Thyroid gland (tissue), 4 donors: ENCODE results near the gene KRIT1.

Experiments used
- POLR2A ChIP-seq, 2 donors: fragments of 450-650 bp; IDR thresholded peaks; one replicate each; pipeline ENCODE4 v1.6.1; 2017; ENCODE audit warnings: antibody characterized with exemption in 2 of 2, mild to moderate bottlenecking in 2 of 2, moderate library complexity in 1 of 2
- TF ChIP-seq, protein P1 (sequence below), 6 experiments: fragments of 200-600 bp in 3 of 6; fragments of 450-650 bp in 3 of 6; sonication (generic) in 3 of 6; IDR thresholded peaks; one replicate each; pipeline ENCODE4 v1.5.1; 2016 to 2019; ENCODE audit warnings: antibody characterized with exemption in 6 of 6, mild to moderate bottlenecking in 2 of 6, inconsistent platforms in 1 of 6, moderate library complexity in 1 of 6

DNA sequence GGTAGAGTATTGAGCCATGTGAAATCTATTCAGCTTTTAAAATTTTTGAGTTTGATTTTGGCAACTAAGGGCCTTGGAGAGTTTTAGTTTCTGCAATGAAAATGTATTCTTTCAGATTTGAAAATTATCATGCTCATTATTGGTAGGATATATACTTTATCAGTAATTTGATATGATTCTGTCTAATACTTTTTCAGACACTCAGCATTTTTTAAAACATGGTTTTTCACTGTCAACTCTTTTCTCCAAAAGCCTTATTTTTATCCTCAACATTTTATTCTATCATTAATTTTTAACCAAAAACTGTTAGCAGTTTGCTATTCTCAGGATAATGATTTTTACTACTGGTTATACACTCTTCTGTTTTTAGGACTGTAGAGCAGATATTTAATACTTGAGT lies 4.9 kb upstream of the KRIT1 start:
- TF ChIP-seq, protein P1, sequence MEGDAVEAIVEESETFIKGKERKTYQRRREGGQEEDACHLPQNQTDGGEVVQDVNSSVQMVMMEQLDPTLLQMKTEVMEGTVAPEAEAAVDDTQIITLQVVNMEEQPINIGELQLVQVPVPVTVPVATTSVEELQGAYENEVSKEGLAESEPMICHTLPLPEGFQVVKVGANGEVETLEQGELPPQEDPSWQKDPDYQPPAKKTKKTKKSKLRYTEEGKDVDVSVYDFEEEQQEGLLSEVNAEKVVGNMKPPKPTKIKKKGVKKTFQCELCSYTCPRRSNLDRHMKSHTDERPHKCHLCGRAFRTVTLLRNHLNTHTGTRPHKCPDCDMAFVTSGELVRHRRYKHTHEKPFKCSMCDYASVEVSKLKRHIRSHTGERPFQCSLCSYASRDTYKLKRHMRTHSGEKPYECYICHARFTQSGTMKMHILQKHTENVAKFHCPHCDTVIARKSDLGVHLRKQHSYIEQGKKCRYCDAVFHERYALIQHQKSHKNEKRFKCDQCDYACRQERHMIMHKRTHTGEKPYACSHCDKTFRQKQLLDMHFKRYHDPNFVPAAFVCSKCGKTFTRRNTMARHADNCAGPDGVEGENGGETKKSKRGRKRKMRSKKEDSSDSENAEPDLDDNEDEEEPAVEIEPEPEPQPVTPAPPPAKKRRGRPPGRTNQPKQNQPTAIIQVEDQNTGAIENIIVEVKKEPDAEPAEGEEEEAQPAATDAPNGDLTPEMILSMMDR (IDR thresholded peaks at IDR 0.05): no peak
- TF ChIP-seq POLR2A (IDR thresholded peaks at IDR 0.05): no peak
